SW 1271 (cell line): Measurements from ENCODE around the gene PELO.
"Not testable (repeated sequence)": the region's sequence is repeated elsewhere in the genome, so short reads cannot be mapped to it uniquely, and the experiment has no call there.

Source experiments
- DNase-seq, 2 experiments: peaks; one replicate each; lab custom pipeline; 2025; lab: John Stamatoyannopoulos, UW

PELO gene

DNA sequence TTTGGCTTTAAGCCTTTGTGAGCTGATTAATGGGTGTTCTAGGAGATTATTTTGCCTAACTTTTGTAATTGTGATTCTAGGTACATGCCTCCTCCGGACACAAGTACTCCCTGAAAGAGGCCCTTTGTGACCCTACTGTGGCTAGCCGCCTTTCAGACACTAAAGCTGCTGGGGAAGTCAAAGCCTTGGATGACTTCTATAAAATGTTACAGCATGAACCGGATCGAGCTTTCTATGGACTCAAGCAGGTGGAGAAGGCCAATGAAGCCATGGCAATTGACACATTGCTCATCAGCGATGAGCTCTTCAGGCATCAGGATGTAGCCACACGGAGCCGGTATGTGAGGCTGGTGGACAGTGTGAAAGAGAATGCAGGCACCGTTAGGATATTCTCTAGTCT, 13.6 kb downstream of the PELO start:
- DNase-seq = peak in 1 of 2 experiments; percentile 42

DNA sequence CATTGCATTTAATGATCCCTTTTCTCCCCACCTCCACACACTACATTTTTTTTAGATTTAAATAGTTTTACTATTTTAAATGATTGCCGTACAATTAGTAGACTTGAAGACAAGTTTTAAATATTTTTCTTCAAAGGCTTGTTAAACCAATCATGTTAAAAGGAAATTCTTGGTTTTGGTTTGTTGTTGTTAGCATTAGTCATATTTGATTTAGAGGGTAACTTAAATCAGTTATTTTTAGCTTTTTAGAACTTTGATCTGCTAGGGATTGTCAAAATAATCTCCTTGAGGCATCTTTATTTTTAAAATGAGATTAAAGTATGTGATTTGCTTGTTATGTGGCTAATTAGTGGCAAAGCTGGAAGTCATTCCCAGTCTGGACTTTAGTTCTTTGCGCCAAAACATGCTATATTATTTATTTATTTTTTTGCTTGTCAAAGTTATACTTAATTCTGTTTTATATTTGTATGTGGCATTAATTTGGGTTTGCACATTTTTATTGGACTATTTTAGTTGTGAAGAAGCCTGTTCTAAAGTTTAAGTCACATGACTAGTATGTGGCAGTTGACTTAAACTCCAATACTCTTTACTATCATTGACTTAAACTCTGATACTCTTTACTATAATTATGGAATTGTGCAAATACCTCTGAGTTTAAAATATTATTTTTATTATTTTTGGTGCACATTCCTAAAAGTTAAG, 14.7 kb downstream of the PELO start:
- DNase-seq = no peak

DNA sequence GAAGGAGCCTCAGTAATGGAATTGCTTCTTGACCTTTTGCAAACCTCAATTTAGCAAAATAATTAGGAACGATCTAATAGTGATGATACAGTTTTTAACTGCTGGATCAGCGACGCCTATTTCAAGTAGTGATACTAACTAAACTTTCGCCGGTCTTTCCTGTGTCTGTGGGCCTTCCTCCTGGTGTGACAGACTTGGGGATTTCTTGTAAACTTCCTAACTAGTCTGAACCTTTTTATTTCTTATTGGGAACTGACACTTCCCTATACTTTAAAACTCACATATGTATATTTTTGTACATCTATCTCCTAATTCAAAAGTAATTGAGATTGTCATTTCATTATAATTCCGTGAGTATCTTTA, 15.2 kb downstream of the PELO start:
- no peak for DNase-seq

DNA sequence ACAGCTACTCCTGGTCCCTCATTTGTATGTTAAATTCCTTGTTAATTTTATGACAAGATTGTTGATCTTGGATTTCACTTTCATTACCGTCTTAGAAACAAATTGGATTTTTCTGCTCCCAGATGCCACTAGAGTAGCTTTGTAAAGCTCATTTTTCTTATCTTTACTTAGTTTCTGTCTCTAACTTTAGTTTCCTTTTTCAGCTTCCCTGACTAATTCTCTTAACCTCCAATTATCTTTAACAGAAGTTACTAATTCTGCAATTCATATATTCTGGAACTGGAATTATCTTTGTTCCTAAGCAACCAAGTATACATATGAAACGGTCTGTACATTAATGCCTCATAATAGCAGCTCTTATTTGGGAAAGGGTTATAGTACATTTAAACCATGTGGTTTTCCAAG, 16.7 kb downstream of the PELO start:
- no peak for DNase-seq

DNA sequence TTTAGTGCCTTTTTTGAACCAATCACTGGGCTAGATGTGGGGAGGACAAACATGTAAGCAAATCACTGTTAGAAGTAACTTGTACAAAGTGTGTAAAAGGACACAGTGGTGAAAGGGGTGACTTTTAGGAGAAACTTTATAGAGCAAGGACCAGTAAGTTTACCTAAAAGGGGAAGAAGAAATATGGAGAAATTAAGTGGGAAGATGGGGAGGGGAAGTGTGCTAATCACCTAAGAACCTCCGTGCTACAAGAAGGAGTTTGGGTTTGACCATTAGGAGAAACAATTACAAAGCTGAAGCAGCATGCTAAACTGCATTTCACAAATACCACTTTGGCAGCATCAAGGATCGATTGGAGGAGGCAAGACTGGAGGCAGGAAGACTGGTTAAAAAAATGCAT, 17.3 kb downstream of the PELO start:
- no peak for DNase-seq

DNA sequence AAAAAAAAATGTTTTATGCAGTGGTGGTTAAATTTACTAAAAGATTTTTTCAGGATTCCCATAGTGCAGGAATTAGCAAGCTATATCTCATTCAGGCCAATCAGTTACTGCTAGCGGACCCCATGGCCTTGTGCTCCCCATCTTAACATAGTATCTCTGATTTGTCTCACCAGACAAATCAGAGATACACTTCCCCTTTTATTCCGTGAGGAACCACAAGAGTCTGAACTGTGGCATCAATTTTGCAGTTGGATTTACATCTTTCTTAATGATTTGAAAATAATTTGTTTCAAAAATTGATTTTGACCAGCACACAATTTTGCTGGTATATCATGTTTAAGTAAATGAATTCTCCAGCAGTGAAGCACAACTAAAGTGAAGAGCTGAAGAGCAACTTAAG, 17.9 kb downstream of the PELO start:
- no peak for DNase-seq

DNA sequence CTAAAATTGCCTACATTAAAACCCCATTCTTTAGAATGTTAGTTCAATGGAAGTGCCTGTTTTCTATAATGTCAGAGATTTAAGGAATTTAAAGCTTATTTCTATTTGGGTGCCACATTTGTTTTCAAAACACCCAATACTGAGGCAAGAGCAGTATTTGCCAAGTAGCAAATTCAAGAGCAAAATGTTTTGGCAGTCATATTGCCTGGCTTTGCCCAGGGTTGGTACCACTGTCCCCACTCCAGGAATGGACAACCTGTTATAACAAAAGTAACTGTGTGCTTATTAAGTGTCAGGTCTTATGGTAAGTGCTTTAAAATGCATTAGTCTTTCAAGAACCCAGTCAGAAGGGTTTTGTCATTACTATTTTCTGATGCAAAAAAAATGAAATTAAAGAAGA, 19.3 kb downstream of the PELO start:
- no peak for DNase-seq

DNA sequence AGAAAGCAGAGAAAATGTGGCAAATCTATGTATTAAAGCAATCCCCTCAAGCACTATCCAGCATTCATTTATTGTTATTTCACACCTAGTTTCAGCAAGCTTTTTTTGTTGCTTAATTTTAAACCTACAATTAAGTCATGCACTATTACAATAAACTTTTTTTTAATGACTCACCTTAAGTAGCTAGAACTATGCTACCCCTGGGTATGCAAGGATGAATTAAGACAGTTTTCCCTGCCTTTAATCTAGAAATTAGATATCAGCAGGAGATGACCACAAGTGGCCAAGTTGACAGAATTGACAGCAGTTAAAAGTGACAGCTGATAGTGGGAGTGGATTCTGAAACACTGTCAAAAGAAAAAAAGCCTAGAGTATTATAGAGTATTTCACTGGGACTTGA, 20.0 kb downstream of the PELO start:
- no peak for DNase-seq

DNA sequence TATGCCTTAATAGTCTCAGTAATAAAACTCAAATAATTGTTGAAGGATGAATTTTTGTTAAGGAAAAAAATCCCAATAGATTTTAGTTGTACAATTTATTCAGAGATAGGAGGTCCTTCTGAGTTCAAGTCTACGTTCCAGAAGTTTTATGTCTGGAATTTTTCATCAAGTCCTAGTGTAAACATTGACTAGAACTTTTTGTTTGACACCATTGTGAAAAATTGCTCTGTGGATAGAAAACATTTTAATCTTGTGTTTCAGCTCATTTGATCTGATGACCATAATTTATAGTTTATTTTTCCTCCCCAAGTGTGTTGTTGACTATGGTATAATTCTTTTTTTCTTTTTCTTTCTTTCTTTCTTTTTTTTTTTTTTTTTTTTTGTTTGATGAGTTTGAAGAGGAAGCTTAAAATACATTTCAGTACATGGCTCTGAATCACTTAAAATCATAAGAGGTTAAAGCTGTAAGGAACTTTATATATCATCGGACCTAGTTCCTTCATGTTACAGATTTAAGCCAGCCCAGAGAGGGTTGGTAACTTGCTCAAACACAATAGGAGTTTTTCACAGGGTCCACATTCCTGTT, 20.7 kb downstream of the PELO start:
- DNase-seq = no peak

DNA sequence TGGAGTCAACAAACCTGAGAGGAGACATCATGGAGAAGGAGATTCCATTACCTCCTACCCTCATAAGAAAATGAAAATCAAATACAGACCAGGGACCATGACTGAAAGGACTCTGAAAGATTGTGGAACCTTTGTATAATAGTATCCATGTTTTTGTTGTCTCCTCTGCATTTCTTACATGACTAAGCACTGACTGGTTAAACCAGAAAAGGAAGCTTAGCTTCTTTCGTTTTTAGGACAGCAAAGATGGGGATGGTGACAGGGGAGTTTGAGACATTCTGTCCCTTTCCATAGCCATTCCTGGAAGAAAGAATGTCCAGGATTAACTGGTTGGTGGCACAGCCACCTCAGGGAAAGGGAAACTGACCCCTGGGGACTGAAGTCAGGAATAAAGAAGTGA, 22.2 kb downstream of the PELO start:
- DNase-seq = peak in 1 of 2 experiments; percentile 40

DNA sequence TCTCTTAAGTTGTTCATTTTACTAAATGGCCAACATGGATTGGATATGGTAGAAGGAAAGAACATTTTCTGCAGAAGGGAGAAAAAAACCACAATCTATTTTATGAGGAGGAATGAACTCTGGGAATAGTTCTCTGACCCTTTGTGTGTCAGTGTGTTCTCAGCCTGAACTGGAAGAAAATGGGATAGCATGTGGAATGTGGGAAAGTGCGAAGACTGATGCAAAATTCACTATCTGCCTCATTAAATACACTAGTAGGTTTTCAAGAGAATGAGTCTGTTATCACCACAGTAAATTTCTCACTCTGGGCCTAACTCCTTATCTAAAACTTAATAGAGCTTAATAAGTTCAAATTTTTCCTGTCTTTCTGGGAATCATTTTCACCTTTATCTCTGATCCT, 22.7 kb downstream of the PELO start:
- DNase-seq = no peak

DNA sequence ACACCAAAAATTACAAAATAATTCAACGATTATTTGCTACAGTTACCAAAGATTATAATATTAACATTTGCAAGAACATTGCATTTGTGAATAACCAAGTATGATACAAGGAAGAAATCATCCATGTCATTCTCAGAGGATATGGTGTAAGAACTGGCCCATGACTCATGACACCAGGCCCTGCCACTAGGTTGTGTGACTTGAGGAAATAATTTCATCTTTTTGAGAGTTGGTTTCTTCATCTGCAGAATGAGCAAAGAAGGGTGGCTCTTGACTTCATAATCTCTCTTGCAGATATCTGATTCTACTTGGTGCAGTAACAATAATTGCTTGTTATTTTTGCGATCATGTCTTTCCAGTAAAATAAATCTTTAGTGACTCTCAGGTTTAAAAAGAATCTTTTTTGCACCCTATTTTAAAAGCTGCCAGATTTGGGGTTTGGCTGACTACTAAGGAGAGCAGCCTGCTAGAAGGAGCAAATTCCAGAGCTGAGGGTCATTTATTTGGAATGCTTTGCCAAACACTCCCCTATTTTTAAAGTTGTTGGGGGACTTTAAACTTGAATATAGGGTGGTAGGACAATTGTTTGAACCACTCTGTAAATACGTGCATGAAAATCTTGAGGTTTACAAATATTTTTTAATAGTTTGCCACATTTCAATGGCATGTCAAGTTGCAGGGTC, 23.5 kb downstream of the PELO start:
- peak in 1 of 2 experiments; percentile 27 for DNase-seq

DNA sequence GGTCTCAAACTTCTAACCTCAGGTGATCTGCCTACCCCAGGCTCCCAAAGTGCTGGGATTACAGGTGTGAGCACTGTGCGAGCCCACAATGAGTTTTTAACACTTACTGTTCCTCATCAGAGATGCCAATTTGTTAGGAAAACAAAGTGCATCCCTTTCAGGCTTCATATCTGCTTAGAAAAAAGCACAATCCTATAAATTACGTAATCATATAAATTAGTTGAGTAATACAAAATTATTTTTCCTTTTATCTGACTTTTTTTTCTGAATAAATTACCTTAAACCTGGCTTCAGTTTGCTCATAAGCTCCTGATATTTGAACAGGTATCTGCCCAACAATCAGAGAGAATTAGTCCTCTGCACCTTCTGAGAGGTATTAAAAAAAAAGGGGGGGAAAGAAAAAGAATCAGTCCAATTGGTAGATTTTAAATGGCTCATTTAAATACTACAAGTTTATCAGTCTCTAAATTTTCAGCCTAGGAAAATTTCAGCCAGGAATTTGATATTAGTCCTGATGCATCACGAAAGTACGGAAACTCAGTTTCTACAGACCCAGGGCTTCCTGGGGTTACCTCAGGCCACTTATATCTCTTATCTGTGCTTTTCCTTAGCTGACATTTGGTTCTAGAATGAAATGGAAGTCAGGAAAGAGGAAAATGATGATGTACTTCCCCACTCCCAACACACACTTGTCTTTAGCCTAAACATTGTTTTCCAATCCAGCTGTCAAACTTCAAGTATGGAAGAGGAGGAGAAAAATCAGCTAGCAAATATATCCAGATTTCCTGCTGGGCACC, 26.8 kb downstream of the PELO start:
- no peak for DNase-seq

DNA sequence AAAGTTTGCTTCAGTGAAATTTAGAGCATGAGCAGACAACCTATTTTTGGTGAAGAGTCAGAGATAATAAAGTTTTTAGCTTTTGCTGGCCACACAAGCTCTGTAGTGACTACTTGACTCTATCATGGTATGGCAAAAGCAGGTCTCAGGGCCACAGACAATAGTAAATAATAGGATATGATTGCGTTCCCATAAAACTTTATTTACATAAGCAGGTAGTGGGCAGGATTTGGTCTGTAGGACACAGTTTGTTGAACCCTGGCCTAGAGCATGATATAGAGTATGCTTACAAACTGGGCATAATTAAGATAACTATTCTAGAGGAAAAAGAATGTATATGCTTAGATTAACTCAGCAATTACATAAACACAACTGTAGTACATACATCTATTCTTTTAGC, 30.1 kb downstream of the PELO start:
- DNase-seq = no peak

DNA sequence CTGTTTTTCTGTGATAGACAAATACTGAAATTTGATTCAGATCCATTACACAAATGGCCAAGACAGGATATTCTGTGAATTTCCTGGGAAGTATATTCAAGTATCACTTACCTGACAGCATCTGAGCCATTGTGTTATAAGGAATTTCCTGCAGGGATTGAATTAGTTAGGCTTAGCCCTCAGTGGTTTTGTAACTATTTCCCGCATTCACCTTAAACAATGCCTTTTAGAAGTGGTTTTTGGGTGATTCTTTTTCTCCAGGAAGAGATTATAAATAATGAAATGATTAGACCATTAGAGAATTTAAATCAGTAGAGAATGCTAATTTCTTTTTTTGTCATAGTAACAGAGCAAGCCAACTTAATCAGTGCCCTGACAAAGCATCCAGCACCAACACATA, 30.6 kb downstream of the PELO start:
- DNase-seq = no peak

DNA sequence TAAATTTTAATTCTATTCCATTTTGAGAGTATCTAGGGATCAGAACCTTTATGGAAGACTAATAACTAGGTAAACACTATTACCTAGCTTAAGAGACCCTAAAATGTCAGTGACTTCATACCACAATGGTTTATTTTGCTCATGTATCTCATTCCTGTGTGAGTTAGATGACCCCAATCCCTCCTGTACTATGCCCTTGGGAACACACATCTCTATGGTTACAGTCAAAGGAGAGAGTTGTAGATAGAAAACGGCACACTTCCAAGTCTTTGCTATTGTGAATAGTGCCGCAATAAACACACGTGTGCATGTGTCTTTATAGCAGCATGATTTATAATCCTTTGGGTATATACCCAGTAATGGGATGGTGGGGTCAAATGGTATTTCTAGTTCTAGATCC, 31.1 kb downstream of the PELO start:
- not testable (repeated sequence) for DNase-seq

DNA sequence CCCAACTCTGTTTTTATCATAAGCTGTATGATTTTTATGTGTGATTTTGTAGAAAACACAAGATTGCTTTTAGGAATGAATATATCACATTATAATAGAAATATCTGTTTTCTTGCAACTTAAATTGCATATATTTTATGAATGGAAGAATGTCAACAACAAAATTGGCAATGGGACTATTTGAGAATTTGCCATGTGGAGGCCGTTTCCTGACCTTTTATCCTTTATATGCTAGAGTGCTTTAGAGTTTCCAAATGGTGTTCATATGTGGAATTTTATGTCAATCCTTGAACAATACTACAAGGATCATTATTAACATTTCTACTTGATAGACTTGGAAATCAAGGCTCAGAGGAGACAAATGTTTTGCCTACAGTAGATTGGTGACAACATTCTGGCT, 34.2 kb downstream of the PELO start:
- no peak for DNase-seq

DNA sequence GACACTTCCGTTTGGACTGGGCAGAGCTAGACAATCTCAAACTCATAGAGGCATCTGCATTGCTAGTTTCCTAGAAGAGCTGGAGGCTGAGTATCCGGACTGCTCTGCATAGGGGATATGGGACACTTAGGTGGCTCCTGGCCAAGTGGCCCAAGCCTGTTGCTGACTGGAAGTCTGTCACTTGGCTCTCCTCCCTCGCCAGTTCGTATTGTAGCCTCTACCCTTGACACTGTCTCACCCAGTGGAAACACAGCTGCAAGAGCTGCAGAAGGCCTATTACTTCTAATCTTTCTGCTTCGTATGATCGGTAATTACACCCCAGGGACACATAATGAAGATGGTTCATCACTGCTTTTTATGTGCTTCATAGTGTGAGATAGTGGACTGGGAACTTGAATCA, 34.7 kb downstream of the PELO start:
- DNase-seq = no peak

DNA sequence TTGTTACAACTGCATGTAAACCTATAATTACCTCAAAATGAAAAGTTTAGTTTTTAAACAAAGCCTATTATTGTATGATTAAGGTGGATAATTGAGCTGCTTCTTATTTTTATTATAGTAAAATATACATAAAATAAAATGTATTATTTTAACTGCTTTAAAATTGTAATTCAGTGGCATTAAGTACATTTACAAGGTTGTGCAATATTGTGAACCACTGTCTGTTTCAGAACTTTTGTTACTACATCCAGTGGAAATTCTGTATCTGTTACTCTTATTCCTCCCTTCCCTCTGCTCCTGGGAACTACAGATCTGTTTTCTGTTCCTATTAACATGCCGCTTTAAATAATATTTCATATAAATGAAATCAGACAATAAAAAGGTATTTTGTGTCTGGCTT, 37.1 kb downstream of the PELO start:
- DNase-seq = no peak

DNA sequence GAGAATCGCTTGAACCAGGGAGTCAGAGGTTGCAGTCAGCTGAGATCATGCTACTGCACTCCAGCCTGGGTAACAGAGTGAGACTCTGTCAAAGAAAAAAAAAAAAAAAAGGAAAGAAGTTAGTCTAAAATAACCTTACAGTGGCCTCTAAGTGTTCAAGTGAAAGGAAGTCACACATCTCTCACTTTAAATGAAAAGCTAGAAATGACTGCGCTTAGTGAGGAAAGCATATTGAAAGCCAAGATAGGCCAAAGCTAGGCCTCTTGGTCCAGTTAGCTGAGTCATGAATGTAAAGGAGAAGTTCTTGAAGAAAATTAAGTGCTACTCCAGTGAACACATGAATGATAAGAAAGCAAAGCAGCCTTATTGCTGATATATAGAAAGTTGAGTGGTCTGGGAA, 38.1 kb downstream of the PELO start:
- DNase-seq = no peak

DNA sequence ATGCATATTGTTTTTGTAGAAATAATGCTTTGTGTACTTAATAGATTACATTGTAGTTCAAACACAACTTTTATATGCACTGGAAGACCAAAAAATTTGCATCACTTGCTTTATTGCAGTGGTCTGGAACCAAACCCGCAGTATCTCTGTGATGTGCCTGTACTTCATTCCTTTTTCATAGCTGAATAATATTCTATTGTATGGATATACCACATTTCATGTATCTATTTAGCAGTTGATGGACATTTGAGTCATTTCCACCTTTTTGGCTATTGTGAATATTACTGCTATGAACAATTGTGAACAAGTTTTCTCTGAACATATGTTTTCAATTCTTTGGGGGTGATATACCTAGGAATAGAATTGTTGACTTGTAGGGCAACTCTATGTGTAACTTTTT, 40.1 kb downstream of the PELO start:
- no peak for DNase-seq

DNA sequence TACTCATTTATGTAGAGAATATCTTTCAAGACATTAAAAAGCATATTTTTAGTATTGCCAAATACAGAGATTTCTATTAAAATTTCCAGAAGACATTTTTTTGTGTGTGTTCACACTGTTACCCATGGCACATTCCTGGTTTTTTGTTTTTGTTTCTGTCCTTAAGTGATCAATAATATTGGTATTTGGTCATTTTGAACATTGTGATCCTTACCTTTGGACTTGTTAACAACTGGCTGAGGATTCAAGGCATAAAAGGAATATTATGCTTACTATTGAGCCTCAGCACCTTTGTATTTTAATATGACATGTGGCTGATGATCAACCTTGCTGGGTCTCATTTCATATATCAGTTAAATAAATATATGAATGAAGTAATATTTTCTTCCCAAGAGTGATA, 41.9 kb downstream of the PELO start:
- DNase-seq = no peak

DNA sequence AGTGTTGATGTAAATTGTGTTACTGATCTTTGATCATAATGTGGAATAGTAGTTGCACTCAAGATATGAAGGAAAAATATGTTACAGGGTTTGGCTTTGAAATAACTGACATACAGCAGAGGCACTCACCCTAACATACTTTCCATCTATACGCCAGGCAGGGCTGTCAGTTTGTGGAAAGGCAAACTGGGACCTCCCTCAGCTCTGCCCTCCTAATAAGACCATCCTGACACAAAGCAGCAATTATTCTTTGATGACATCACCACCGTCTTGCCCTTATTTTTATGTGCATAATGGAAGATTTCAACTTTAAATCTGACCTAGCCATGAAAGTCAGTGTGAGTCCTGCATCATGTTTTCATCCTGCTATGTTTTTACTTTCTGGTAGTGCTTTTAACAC, 42.9 kb downstream of the PELO start:
- DNase-seq = no peak
